Measurements from ENCODE around the gene BACH1.

Gene BACH1

GRCh38 chr21:29390778-29391177 lies 92.1 kb downstream of the BACH1 start:
- H3K4me3 ChIP-seq (ENCODE audit: low read depth, low read length), result no peak overlapping the region
- no peak for TF ChIP-seq CTCF (IDR thresholded peaks at IDR 0.05; ENCODE audit: low read depth, low read length)
- DNase-seq (ENCODE audit: low read depth, low spot score), result no peak
- in situ Hi-C loops (cut with HindIII; ENCODE audit: low sequenced_read_pairs), result no loop called here

GRCh38 chr21:29394051-29394450 lies 95.3 kb downstream of the BACH1 start:
- H3K4me3 ChIP-seq (ENCODE audit: low read depth, low read length), result no peak overlapping the region
- no peak for TF ChIP-seq CTCF (IDR thresholded peaks at IDR 0.05; ENCODE audit: low read depth, low read length)
- DNase-seq (ENCODE audit: low read depth, low spot score), result no peak
- in situ Hi-C loops (cut with HindIII; ENCODE audit: low sequenced_read_pairs), result no loop called here
